ENCODE data around the gene SLC28A1. TPM values are rescaled to one million over a fixed set of nuclear protein-coding genes. Genes with fewer than 3 reads are reported as not detected.

SLC28A1 gene
- total RNA-seq, 1 experiment from 2014 or later = not detected

- no peak for DNase-seq (ENCODE audit: low spot score)
Measured at GRCh38 chr15:84885801-84886200, 1.3 kb downstream of the SLC28A1 start.

- DNase-seq (ENCODE audit: low spot score) = no peak
Measured at GRCh38 chr15:84886211-84886983, 1.9 kb downstream of the SLC28A1 start.

GRCh38 chr15:84886984-84887299, 2.5 kb downstream of the SLC28A1 start:
- DNase-seq (ENCODE audit: low spot score) = no peak

DNA sequence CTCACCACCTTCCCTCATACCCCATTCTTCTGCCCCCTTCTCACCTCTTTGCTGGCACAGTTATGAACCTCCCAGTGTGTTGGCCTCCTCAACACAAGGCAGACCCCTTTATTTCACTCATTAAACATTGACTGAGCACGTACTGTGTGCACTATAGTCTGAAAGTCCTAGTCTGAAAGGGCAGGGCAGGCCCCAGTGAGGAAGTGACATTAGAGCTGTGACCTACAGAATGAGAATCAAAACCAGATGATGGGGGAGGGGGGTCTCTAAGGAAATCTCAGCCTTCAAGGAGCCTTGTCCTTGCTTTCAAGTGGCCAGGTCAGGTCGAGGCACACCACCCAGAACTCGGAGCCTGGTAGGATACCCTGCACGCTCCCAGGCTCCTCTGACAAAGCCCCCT, 3.5 kb downstream of the SLC28A1 start:
- DNase-seq (ENCODE audit: low spot score) = no peak

- DNase-seq (ENCODE audit: low spot score) = no peak
Measured at GRCh38 chr15:84888639-84889038, 4.2 kb downstream of the SLC28A1 start.

DNA sequence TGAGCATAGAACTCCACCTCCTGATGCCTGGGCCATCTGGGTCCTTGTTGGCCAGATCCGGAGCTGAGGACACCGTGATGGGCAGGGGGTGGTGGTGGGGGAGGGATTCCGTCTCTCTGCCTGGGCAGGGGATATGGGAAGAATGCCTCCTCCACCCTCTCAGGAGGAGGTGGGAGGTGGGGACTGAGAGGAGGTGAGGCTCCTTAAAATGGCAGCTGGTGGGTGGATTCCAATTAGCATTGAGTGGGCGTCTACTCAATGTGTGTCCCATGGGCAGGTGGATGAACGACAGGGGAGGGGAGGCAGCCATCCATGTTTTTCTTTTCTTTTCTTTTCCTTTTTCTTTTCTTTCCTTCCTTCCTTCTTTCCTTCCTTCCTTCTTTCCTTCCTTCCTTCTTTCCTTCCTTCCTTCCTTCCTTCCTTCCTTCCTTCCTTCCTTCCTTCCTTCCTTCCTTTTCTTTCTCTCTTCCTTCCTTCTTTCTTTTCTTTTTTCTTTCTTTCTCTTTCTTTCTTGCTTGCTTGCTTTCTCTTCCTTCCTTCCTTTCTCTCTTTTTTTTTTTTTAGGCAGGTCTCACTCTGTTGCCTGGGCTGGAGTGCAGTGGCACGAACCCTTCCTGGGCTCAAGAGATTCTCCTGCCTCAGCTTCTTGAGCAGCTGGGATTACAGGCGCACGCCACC, 5.0 kb downstream of the SLC28A1 start:
- DNase-seq (ENCODE audit: low spot score) = no peak

DNA sequence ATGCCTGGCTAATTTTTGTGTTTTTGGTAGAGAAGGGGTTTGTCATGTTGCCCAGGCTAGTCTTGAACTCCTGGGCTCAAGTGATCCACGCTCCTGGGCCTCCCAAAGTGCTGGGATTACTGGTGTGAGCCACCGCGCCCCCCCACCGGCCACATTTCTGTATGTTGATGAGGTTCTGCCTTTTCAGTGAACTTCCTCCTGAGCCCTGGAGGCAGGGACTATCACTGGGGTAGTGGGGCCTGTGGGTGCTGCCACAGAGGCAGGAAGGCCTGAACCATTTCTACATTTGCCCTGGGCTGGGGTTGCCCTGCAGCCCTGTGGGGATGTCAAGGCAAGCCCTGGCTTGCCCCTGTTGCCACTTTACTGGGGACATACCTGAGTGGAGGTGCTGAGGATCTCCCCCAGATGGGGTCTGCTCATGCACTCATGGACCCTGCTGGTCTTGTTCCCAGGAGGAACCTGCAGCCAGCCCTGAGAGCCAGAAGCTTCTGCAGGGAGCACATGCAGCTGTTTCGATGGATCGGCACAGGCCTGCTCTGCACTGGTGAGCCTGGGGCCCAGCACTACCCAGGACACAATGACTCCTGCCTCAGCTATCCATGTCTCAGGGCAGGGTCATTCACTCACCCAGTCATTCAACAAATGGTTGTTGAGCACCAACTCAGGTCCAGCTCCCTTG, 5.7 kb downstream of the SLC28A1 start:
- DNase-seq (ENCODE audit: low spot score) = no peak

GRCh38 chr15:84890670-84891162, 6.3 kb downstream of the SLC28A1 start:
- no peak for DNase-seq (ENCODE audit: low spot score)

- DNase-seq (ENCODE audit: low spot score) = no peak
Measured at GRCh38 chr15:84891339-84891738, 6.9 kb downstream of the SLC28A1 start.

GRCh38 chr15:84892786-84893307, 8.4 kb downstream of the SLC28A1 start:
- DNase-seq (ENCODE audit: low spot score) = no peak

DNA sequence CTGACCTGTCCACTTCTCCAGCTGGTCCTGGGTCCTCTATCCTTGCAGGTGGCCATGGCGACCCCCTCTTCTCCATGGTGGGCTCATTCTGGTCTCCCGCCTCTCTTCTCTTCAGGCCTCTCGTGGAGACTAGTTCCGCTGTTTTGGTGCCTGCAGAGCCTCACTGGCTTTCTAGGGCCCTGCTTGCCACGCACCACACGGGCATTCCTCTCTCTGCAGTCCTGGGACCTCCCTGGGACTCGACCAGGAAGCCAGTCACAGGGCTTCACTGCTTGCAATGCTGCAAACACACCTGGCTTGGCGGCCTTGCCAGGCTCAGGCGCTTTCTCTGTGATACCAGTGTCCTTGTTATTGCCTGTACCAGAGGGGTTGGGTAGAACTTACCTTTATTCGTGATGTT, 9.1 kb downstream of the SLC28A1 start:
- no peak for DNase-seq (ENCODE audit: low spot score)

DNA sequence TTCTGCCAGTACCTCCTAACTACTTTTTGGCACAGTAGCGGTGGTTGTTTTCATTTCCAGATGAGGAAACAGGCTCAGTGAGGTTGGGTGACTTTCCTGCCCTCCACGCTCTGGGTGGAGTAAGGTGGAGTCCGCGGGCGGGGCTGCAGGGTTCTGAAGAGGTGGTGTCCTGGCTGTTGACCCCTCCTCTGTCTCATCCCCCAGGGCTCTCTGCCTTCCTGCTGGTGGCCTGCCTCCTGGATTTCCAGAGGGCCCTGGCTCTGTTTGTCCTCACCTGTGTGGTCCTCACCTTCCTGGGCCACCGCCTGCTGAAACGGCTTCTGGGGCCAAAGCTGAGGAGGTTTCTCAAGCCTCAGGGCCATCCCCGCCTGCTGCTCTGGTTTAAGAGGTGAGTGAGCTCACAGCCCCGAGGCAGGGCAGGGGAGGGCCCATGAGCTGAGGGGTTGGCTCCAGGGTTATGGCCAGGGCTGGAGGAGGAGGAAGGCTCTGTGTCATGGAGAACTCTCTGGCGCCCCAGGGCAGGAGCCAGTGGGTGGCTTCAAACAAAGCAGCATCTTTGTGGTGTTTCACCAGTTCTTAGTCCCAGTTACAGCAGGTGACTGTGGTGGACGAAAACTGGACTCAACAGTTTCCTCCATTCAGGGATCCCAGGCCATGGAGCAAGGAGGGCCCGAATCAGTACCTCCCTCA, 10.4 kb downstream of the SLC28A1 start:
- DNase-seq (ENCODE audit: low spot score) = no peak

- DNase-seq (ENCODE audit: low spot score) = no peak
Measured at GRCh38 chr15:84898761-84899160, 14.3 kb downstream of the SLC28A1 start.

DNA sequence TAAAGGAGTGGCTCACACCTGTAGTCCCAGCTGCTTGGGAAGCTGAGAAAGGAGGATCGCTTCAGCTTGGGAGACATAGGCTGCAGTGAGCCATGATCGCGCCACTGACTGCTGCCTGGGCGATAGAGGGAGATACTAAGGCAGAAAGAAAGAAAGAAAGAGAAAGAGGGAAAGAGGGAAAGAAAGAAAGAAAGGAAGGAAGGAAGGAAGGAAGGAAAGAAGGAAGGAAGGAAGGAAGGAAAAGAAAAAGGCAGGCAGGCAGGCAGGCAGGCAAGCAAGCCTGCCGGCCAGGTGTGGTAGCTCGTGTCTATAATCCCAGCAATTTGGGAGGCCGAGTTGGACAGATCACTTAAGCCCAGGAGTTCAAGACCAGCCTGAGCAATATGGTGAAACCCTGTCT, 15.3 kb downstream of the SLC28A1 start:
- no peak for DNase-seq (ENCODE audit: low spot score)

GRCh38 chr15:84901540-84901939, 17.1 kb downstream of the SLC28A1 start:
- no peak for DNase-seq (ENCODE audit: low spot score)

- DNase-seq (ENCODE audit: low spot score) = no peak
Measured at GRCh38 chr15:84903751-84904150, 19.3 kb downstream of the SLC28A1 start.

DNA sequence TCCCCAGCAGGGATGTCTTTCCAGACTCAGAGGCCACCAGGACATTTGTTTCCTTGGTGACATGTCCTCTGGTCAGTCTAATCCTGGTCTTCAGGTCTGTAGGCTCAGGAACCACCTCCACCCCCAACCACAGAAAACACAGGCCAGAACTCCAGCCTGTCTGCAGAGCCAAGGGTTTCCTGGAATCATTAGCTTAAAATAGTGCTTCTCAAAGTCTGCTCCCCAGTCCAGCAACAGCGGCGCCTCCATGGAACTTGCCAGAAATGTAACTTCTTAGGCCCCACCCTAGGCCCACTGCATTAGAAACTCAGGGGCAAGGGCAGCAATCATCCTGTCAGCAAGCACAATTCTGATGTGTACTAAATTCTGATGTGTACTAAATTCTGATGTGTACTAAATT, 20.0 kb downstream of the SLC28A1 start:
- no peak for DNase-seq (ENCODE audit: low spot score)

GRCh38 chr15:84905016-84905916, 20.8 kb downstream of the SLC28A1 start:
- no peak for DNase-seq (ENCODE audit: low spot score)

- DNase-seq (ENCODE audit: low spot score) = no peak
Measured at GRCh38 chr15:84907731-84908130, 23.3 kb downstream of the SLC28A1 start.

DNA sequence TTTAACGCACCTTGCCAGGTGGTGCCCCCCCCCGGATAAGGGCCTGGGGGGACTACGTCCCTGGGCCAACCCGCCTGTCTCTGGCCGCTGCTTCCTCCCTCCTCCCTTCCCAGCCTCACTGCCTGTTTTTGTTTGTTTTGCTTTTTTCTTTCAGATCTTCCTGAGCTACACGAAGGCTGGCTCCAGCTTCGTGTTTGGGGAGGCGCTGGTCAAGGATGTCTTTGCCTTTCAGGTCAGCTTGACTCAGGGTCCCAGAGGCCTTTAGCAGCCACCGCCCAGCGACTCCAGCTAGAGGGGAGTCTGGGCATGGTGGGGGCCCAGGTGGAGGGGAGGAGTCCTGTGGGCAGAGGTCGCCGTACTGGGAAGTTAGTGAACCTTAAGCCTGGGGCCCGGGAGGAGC, 24.1 kb downstream of the SLC28A1 start:
- no peak for DNase-seq (ENCODE audit: low spot score)

- DNase-seq (ENCODE audit: low spot score) = no peak
Measured at GRCh38 chr15:84909029-84909428, 24.6 kb downstream of the SLC28A1 start.

Data from A172 (cell line).